CD4-positive, alpha-beta T cell (primary cell): ENCODE data around the gene DUOXA2. TPM values are rescaled to one million over a fixed set of nuclear protein-coding genes. Genes with fewer than 3 reads are reported as not detected.

Experiments
- ATAC-seq: fragments of 200-7000 bp; cut with Tn5 transposase; one replicate; pipeline ENCODE4 v1.10.0; 2022; ENCODE audit warnings: mild to moderate bottlenecking; ENCODE audit not compliant: poor library complexity
- CTCF ChIA-PET: fragments of 350-600 bp; sonication (Branson Sonifier 250); formaldehyde crosslinking; loops from one replicate; lab custom pipeline; 2021; ENCODE audit warnings: antibody characterized with exemption, inconsistent platforms; lab: Charles Lee
- POLR2A ChIA-PET: fragments of 350-600 bp; sonication (Branson Sonifier 250); formaldehyde crosslinking; loops from one replicate; lab custom pipeline; 2021; ENCODE audit warnings: antibody characterized with exemption, inconsistent platforms; lab: Charles Lee
- DNase-seq, 14 experiments: peaks; one replicate each; pipeline ENCODE4 v3.0.0-alpha.2; 2013 to 2020; ENCODE audit warnings: mixed read lengths in 2 of 14
- H3K27ac ChIP-seq, 2 donors: one replicate each; pipeline versions ENCODE4 v1.5.1 to v1.7.0; 2013; ENCODE audit warnings: low read length in 2 of 2, low read depth in 1 of 2, mild to moderate bottlenecking in 1 of 2
- H3K27me3 ChIP-seq, 2 experiments: 1 replicate in 1 of 2; 2 replicates in 1 of 2; pipeline versions ENCODE4 v1.6.1 to v1.7.0; 2013; ENCODE audit warnings: low read length in 2 of 2, control low read depth in 1 of 2, mild to moderate bottlenecking in 1 of 2, moderate library complexity in 1 of 2; ENCODE audit not compliant: insufficient read depth in 2 of 2, control insufficient read depth in 1 of 2
- H3K36me3 ChIP-seq: one replicate; pipeline ENCODE4 v1.6.1; 2013; ENCODE audit warnings: low read length, control low read depth; ENCODE audit not compliant: insufficient read depth
- H3K4me1 ChIP-seq: one replicate; pipeline ENCODE4 v1.6.1; 2013; ENCODE audit warnings: low read length, control low read depth; ENCODE audit not compliant: insufficient read depth
- H3K4me3 ChIP-seq: one replicate; pipeline ENCODE4 v1.5.1; 2013; ENCODE audit warnings: mild to moderate bottlenecking, low read length, moderate library complexity
- H3K9me3 ChIP-seq, 2 experiments: 1 replicate in 1 of 2; 2 replicates in 1 of 2; pipeline versions ENCODE4 v1.6.1 to v1.7.0; 2013; ENCODE audit warnings: low read length in 2 of 2, mild to moderate bottlenecking in 2 of 2, control low read depth in 1 of 2, moderate library complexity in 1 of 2; ENCODE audit not compliant: control insufficient read depth in 1 of 2, insufficient read depth in 1 of 2
- H3K27ac Mint-ChIP-seq: one replicate; pipeline ENCODE4 v1.8.0; 2020; ENCODE audit warnings: mixed read lengths
- H3K27me3 Mint-ChIP-seq: one replicate; pipeline ENCODE4 v1.8.0; 2021; ENCODE audit warnings: mixed read lengths
- H3K36me3 Mint-ChIP-seq: one replicate; pipeline ENCODE4 v1.8.0; 2021; ENCODE audit warnings: low read depth, mixed read lengths
- H3K4me1 Mint-ChIP-seq: one replicate; pipeline ENCODE4 v1.8.0; 2021; ENCODE audit warnings: low read depth, mixed read lengths
- H3K4me3 Mint-ChIP-seq: one replicate; pipeline ENCODE4 v1.8.0; 2020; ENCODE audit warnings: mild to moderate bottlenecking, mixed read lengths
- H3K9me3 Mint-ChIP-seq: one replicate; pipeline ENCODE4 v1.8.0; 2020; ENCODE audit warnings: mixed read lengths
- intact Hi-C, 2 experiments: fragments of 100-400 bp; cut with DNase I in 1 of 2; cut with micrococcal nuclease in 1 of 2; formaldehyde crosslinking; loops; one replicate each; pipeline versions ENCODE4 v1.15.1 to v1.9.0; 2023 to 2025; cut with DNase I, micrococcal nuclease
- total RNA-seq, 174 experiments: library from RNA in 2 of 174; stranded (reverse) in 2 of 174; gene quantifications; one replicate each; pipeline ENCODE4 v1.2.3 and lab custom pipeline; 2021 to 2026
- TF ChIP-seq, protein P1 (sequence below): fragments of 200-600 bp; IDR thresholded peaks from one replicate; pipeline ENCODE4 v1.8.0; 2022; ENCODE audit warnings: antibody characterized with exemption, mild to moderate bottlenecking

Gene DUOXA2
- total RNA-seq, 2 experiments from 2014 or later = not detected

DNA sequence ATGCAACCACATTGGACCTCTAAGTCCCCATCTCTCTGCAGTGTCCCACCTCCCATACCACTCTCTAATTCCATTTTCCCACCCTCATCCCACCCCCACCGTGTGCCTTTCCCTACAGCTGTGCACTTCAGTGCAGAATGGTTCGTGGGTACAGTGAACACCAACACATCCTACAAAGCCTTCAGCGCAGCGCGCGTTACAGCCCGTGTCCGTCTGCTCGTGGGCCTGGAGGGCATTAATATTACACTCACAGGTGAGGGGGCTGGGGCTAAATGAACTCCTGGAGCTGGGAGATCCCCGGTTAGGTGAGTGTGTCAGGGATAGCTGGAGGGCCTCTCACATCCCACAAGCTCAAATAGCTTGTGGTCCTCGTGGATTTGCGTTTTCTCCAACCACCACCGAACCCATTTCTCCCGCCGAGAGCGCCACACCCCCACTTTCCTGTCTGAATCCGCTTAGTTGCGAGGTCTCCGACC is 1.9 kb downstream of the DUOXA2 start:
- intact Hi-C loops = loop anchor here in 1 of 2 experiments (5.0 kb wide), 1 partner anchor 51 kb away; no protein-coding TSS in a partner anchor
- Mint-ChIP-seq H3K4me3 (no peak overlapping the region), H3K9me3 (no peaks in the 10 kb centered on the region), H3K36me3 (no peaks in the 10 kb centered on the region), H3K27ac (no peak overlapping the region), H3K27me3 (peaks cover 84% of the 10 kb centered on the region), H3K4me1 (peaks cover 57% of the 10 kb centered on the region)
- ATAC-seq = no peak
- ChIA-PET CTCF (interaction anchor here (0.6 kb wide), 1 partner anchor 47 kb away, joined by 4 read pairs; no protein-coding TSS in a partner anchor), POLR2A (no interaction called here)
- Histone ChIP-seq H3K36me3 (no peaks in the 10 kb centered on the region), H3K9me3 (peaks cover 0 to 32% of the 10 kb centered on the region in 2 experiments), H3K4me3 (no peak overlapping the region), H3K4me1 (peaks cover 55% of the 10 kb centered on the region), H3K27me3 (peaks cover 68 to 69% of the 10 kb centered on the region in 2 experiments), H3K27ac (no peak overlapping the region)
- no peak for DNase-seq
- TF ChIP-seq, protein P1, sequence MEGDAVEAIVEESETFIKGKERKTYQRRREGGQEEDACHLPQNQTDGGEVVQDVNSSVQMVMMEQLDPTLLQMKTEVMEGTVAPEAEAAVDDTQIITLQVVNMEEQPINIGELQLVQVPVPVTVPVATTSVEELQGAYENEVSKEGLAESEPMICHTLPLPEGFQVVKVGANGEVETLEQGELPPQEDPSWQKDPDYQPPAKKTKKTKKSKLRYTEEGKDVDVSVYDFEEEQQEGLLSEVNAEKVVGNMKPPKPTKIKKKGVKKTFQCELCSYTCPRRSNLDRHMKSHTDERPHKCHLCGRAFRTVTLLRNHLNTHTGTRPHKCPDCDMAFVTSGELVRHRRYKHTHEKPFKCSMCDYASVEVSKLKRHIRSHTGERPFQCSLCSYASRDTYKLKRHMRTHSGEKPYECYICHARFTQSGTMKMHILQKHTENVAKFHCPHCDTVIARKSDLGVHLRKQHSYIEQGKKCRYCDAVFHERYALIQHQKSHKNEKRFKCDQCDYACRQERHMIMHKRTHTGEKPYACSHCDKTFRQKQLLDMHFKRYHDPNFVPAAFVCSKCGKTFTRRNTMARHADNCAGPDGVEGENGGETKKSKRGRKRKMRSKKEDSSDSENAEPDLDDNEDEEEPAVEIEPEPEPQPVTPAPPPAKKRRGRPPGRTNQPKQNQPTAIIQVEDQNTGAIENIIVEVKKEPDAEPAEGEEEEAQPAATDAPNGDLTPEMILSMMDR = no peak

DNA sequence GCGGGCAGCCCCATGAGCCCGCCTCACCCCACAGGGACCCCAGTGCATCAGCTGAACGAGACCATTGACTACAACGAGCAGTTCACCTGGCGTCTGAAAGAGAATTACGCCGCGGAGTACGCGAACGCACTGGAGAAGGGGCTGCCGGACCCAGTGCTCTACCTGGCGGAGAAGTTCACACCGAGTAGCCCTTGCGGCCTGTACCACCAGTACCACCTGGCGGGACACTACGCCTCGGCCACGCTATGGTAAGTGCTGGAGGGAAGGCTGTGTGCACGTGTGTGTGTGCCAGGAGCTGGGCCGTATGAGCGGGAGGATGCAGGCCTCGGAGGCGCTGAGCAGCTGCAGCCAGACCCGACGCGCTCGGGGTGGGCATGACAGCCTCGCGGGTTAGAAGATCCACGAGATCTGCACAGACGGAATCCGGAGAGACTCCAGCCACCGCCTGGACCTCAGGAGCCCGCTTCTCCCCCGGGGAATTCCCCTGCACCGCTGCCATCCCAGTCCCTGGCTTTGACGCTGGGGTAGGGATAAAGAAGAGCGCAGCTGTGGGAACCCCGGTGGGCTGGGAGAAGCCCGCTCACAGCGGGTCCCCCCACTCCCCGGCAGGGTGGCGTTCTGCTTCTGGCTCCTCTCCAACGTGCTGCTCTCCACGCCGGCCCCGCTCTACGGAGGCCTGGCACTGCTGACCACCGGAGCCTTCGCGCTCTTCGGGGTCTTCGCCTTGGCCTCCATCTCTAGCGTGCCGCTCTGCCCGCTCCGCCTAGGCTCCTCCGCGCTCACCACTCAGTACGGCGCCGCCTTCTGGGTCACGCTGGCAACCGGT is 2.6 kb downstream of the DUOXA2 start:
- no peaks in the 10 kb centered on the region for H3K9me3 Mint-ChIP-seq
- intact Hi-C loops = loop anchor here in 1 of 2 experiments (5.0 kb wide), 1 partner anchor 51 kb away; no protein-coding TSS in a partner anchor
- peaks cover 0 to 32% of the 10 kb centered on the region in 2 experiments for H3K9me3 ChIP-seq
- peaks cover 54% of the 10 kb centered on the region for H3K4me1 ChIP-seq
- peak overlapping the region; percentile 69 for H3K4me3 Mint-ChIP-seq
- ChIA-PET POLR2A (no interaction called here), CTCF (interaction anchor here (0.6 to 2.2 kb wide), 2 partner anchors 47 to 88 kb away, joined by 4 to 13 read pairs; no protein-coding TSS in a partner anchor)
- H3K4me3 ChIP-seq = peak overlapping the region; percentile 24
- H3K36me3 Mint-ChIP-seq = no peaks in the 10 kb centered on the region
- H3K27ac Mint-ChIP-seq = no peak overlapping the region
- no peak for ATAC-seq
- TF ChIP-seq, protein P1 = no peak
- H3K27me3 ChIP-seq = peaks cover 68% of the 10 kb centered on the region in 2 experiments
- peaks cover 87% of the 10 kb centered on the region for H3K27me3 Mint-ChIP-seq
- peaks cover 57% of the 10 kb centered on the region for H3K4me1 Mint-ChIP-seq
- no peak overlapping the region for H3K27ac ChIP-seq
- H3K36me3 ChIP-seq = no peaks in the 10 kb centered on the region
- DNase-seq = peak in 2 of 14 experiments; percentile 21 to 42

DNA sequence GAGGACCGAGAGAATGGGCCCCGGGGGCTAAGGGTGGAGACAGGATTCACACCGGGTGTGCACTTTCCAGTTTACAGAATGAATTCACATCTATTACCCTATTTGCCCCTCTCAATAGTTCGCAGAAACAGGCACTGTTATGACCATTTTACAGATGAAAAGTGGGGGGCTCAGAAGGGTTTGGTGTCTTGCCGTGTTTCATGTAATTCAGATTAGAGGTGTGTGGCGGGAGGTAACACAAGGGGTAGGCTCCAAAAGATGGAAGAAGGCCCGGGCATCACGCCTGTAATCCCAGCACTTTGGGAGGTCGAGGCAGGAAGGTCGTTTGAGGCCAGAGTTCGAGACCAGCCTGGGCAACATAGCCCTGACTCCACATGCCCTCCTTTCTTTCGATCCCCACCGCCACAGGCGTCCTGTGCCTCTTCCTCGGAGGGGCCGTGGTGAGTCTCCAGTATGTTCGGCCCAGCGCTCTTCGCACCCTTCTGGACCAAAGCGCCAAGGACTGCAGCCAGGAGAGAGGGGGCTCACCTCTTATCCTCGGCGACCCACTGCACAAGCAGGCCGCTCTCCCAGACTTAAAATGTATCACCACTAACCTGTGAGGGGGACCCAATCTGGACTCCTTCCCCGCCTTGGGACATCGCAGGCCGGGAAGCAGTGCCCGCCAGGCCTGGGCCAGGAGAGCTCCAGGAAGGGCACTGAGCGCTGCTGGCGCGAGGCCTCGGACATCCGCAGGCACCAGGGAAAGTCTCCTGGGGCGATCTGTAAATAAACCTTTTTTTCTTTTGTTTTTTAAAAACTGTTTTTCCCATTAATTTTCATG is 3.4 kb downstream of the DUOXA2 start:
- ChIA-PET CTCF (interaction anchor here (0.5 to 2.2 kb wide), 31 partner anchors 10 to 916 kb away, joined by 3 to 28 read pairs (median 4); partner anchors contain the start of genes SHF and SORD), POLR2A (interaction anchor here (0.7 to 1.6 kb wide), 6 partner anchors 9 to 283 kb away, joined by 3 to 10 read pairs (median 4); no protein-coding TSS in a partner anchor)
- H3K36me3 ChIP-seq = no peaks in the 10 kb centered on the region
- H3K4me1 ChIP-seq = peaks cover 46% of the 10 kb centered on the region
- Mint-ChIP-seq H3K27me3 (peaks cover 82% of the 10 kb centered on the region), H3K9me3 (no peaks in the 10 kb centered on the region), H3K27ac (no peak overlapping the region), H3K4me1 (peaks cover 49% of the 10 kb centered on the region), H3K4me3 (peak overlapping the region; percentile 88), H3K36me3 (no peaks in the 10 kb centered on the region)
- peaks cover 0 to 28% of the 10 kb centered on the region in 2 experiments for H3K9me3 ChIP-seq
- TF ChIP-seq, protein P1 = no peak
- DNase-seq (no peak), ATAC-seq (peak; percentile 7)
- intact Hi-C loops = loop anchor here in 1 of 2 experiments (5.0 kb wide), 1 partner anchor 50 kb away; no protein-coding TSS in a partner anchor
- H3K4me3 ChIP-seq = peak overlapping the region; percentile 29
- H3K27me3 ChIP-seq = peaks cover 62 to 64% of the 10 kb centered on the region in 2 experiments
- no peak overlapping the region for H3K27ac ChIP-seq
